Esophagus muscularis mucosa (tissue), 3 donors: ENCODE results near the gene EED.

Experiments used
- CTCF ChIP-seq, 3 experiments: fragments of 200-600 bp in 2 of 3; fragments of 450-650 bp in 1 of 3; sonication (generic) in 2 of 3; IDR thresholded peaks; one replicate each; pipeline ENCODE4 v1.5.1; 2017 to 2019; ENCODE audit warnings: antibody characterized with exemption in 3 of 3, mild to moderate bottlenecking in 2 of 3, moderate library complexity in 1 of 3
- POLR2A ChIP-seq: fragments of 450-650 bp; IDR thresholded peaks from one replicate; pipeline ENCODE4 v1.6.1; 2017; ENCODE audit warnings: antibody characterized with exemption, moderate library complexity, mild to moderate bottlenecking, low read depth

- TF ChIP-seq POLR2A = no peak
- TF ChIP-seq CTCF (IDR thresholded peaks at IDR 0.05) = no peak
These were observed 1.7 kb downstream of the EED start for GRCh38 chr11:86246293-86246675.
